ENCODE data around the gene CD1D. TPM values are rescaled to one million over a fixed set of nuclear protein-coding genes. Genes with fewer than 3 reads are reported as not detected.
"Not testable (repeated sequence)": the region's sequence is repeated elsewhere in the genome, so short reads cannot be mapped to it uniquely, and the experiment has no call there.

The CD1D gene
- total RNA-seq, 1 experiment from 2014 or later = not detected

GRCh38 chr1:158159597-158159996, 21.1 kb upstream of the CD1D start:
- H3K36me3 ChIP-seq = no peaks in the 10 kb centered on the region
- no peak overlapping the region for H3K4me3 ChIP-seq
- H3K9me3 ChIP-seq = no peaks in the 10 kb centered on the region
- DNase-seq = no peak
- H3K27me3 ChIP-seq = peaks cover 30% of the 10 kb centered on the region

GRCh38 chr1:158161446-158161845, 19.2 kb upstream of the CD1D start:
- DNase-seq = no peak
- H3K9me3 ChIP-seq = no peaks in the 10 kb centered on the region
- peaks cover 26% of the 10 kb centered on the region for H3K27me3 ChIP-seq
- no peak overlapping the region for H3K4me3 ChIP-seq
- H3K36me3 ChIP-seq = no peaks in the 10 kb centered on the region

DNA sequence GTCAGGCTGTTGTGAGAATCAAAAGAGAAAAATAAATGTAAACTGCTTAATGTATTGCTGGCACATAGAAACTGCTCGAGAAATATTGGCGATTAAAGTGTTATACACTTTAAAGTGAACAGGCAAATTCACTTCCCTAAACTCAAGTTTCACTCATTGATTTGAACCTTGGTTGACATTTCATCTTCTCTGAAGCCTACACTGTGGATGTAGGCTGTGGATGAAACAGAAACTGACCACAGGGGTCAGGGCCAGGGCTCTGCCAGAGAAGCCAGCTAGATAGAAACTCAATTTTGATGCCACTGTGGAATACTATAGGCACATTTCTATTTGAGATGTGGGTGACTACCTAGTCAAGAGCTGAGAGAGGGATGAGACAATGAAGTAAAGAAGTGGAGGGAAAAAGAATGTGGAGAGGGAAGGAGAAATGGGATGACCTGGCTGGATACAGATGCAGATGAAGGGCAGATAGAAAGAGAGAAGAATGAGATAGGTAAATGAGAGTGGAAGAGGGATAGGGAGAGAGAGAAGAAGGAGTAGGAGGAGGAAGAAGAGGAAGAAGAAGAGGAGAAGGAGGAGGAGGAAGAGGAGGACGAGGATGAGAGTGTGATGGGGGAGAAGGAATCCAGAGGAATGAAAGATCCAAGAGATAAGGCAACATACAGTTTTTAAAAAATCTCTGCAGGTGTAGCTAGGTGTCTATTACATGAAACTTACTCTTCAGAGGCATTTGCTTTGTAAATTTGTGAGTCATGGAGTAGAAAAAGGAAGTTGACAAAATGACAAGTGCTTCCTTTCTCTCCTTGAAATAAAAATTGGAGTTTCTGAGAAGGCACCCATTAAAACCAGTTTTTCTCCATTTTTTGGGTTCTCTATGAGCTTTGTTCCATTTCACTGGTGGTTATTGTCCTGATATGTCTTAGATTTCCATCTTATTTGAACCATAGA, 17.4 kb upstream of the CD1D start:
- Histone ChIP-seq H3K4me3 (no peak overlapping the region), H3K36me3 (no peaks in the 10 kb centered on the region), H3K9me3 (no peaks in the 10 kb centered on the region), H3K27me3 (peaks cover 26% of the 10 kb centered on the region)
- no peak for DNase-seq

DNA sequence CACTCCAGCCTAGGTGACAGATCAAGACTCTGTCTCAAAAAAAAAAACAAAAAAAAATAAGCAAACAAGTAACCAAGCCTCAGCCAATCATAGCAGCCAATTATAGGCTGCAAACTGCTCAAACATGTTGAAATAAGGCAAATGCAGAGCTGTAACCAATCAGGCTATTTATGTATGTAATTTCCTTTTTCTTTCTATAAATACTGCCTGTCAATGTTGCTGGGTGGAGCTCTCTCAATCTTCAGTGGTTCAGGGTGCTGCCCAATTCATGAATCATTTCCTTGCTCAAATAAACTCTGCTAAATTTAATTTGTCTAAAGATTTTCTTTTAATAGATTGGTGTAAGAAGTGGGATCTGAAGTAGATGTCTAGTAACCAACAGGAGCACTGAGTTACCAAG, 11.6 kb upstream of the CD1D start:
- Histone ChIP-seq H3K9me3 (peaks cover 4% of the 10 kb centered on the region), H3K4me3 (no peak overlapping the region), H3K36me3 (no peaks in the 10 kb centered on the region), H3K27me3 (peaks cover 10% of the 10 kb centered on the region)
- DNase-seq = no peak

GRCh38 chr1:158175915-158176314, 4.8 kb upstream of the CD1D start:
- not testable (repeated sequence) for DNase-seq, H3K9me3 ChIP-seq, H3K4me3 ChIP-seq, H3K36me3 ChIP-seq
- H3K27me3 ChIP-seq = peaks cover 34% of the 10 kb centered on the region

- H3K9me3 ChIP-seq = no peaks in the 10 kb centered on the region
- DNase-seq = no peak
- H3K4me3 ChIP-seq = no peak overlapping the region
- peaks cover 39% of the 10 kb centered on the region for H3K27me3 ChIP-seq
- no peaks in the 10 kb centered on the region for H3K36me3 ChIP-seq
Measured at GRCh38 chr1:158176399-158176798, 4.3 kb upstream of the CD1D start.

DNA sequence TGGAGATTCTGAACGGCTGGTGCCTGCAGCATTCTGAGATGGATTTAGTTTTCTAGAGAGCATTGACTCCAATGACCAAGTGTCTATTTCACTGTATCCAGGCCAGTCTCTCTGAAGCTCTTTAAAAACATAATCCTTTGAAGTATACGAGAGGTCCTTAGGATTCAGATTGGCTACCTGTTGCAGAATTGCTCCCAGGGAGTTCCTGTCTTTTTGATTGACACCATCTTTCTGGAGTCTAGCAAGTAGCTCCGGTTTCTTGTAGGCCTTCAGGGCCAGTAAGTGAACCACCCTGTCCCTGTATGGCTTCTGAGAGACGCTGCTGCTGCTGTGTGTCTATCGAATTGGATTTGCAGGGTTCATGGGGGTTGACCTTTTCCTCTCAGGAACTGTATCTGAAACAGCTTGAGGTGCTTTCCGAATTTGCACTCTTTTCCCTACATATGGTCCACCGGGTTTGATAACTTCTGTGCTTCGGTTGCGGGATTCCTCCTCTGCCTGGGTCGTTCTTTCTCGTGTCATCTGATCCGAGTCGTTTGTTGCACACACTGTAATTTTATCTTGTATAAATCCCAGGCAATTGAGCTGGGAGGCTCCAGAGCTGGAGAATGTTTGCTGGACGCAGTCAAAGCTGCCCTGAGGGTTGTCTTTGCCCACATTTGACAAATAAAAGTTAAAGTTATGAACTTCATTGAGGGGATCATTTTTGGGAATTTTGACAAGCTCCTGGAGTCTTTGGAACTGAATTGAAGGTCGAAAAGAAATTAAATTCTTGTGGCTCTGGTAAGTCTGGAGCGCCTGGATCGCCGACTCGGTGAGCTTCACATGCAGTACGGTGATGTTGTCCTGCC, 3.6 kb upstream of the CD1D start:
- Histone ChIP-seq H3K27me3 (peaks cover 46% of the 10 kb centered on the region), H3K4me3 (peak overlapping the region; percentile 36)
- not testable (repeated sequence) for H3K9me3 ChIP-seq, H3K36me3 ChIP-seq, DNase-seq

DNA sequence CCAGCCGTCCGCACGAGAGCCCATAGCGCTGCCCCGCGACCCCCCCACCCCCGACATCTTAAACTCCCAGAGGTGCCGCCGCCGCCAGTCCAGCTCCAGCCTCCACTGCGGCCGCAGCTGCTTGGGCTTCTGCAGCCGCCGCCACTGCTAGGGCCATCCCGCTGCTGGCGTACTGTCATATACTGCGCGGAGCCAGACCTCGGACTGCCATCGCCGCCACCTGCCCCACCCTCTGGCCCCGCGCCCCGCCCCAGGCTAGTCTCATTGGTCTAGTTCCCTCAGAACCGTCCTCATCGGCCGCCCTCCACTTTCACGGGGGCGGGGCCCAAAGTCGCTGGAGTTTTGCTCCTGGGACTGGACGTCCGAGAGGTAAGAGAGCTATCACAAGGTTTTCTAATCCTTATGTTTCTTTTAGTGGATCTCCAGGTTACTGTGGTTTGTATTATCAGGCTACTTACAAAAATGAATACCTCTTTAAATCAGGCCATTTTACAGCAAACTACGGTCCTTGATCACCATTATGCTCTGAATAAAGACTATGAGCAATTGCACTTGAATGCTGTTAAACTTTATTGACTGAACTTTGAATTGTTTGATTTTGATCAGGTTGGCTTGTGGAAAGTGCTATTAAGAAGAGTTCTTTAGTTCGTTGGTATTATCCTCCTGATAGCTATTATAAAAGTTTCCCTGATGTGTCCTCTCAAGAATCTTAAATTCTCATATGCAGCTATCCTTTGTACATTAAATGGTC, 2.8 kb upstream of the CD1D start:
- DNase-seq = peak; percentile 92
- no peaks in the 10 kb centered on the region for H3K36me3 ChIP-seq
- peaks cover 45% of the 10 kb centered on the region for H3K27me3 ChIP-seq
- no peaks in the 10 kb centered on the region for H3K9me3 ChIP-seq
- peak overlapping the region; percentile 36 for H3K4me3 ChIP-seq

DNA sequence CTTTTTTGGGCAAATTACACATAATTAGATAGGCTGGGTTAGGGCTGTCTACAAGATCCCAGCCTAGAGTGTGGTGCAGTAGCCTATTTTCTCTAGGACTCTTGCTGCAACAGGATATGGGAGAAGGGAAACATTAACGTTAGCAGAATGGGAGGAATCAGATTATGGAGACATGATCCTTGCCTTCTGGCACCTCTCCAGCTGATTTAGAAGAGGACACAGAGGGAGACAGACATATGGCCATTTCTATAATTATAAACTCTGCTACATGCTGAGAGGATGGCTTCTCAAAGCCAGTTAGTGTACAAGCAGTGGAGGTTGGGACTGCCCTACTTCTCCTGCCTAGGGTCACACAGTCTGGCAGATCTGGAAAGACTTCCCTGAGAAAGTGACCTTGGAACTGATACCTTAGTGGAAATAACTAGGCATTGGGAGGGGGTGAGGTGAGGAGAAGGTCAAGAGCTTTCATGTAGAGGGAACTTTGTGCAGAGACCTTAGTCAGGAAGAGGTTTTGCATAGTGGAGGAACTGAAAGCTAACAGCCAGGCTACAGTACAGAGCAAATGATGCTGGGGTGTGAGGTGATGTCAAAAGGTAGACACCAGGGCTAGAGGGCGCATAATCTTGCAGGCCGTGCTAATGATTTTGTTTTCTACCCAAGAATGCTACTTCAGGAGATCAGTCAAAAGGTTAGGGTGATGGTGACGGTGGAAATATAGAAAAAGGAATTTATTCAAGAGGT, 1.2 kb upstream of the CD1D start:
- H3K9me3 ChIP-seq = no peaks in the 10 kb centered on the region

DNA sequence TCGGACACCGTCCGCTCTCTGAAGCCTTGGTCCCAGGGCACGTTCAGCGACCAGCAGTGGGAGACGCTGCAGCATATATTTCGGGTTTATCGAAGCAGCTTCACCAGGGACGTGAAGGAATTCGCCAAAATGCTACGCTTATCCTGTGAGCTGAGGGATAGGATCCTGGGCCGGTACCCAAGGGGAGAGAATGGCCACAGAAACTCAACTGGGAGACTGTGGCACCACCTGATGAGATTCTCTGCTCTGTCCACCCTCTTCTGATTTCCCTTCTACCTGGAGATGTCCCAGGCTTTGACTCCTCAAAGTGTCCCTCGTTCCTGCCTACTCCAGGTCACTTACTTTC, 855 bp downstream of the CD1D start:
- DNase-seq = no peak
- Histone ChIP-seq H3K9me3 (no peaks in the 10 kb centered on the region), H3K4me3 (peak overlapping the region; percentile 43), H3K27me3 (peaks cover 45% of the 10 kb centered on the region), H3K36me3 (no peaks in the 10 kb centered on the region)

More for the DNA sequence above, 1.2 kb upstream of the CD1D start:
- Histone ChIP-seq H3K4me3 (no peak overlapping the region), H3K27me3 (peaks cover 45% of the 10 kb centered on the region), H3K36me3 (no peaks in the 10 kb centered on the region)
- DNase-seq = no peak

DNA sequence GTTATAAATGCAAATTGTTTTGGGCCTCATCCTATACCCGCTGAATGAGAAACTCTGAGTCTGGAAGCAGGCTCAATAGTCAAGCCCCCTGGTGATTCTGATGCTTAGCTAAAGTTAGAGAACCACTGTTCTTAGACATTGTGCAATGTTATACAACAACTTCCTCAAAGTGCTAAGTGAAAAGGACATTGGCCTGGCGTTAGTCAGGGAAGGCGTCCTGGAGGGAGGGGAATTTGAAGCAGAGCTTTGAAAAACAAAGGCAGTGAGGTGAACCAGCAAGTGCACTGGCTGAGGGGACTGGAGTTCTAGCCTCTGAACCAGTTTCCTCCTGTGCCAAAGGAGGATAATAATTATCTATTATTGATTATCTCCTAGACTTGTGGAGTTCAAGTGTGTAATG, 5.1 kb downstream of the CD1D start:
- Histone ChIP-seq H3K4me3 (no peak overlapping the region), H3K36me3 (no peaks in the 10 kb centered on the region), H3K9me3 (no peaks in the 10 kb centered on the region), H3K27me3 (peaks cover 19% of the 10 kb centered on the region)
- no peak for DNase-seq

GRCh38 chr1:158186180-158186579, 5.5 kb downstream of the CD1D start:
- H3K4me3 ChIP-seq = no peak overlapping the region
- peaks cover 18% of the 10 kb centered on the region for H3K27me3 ChIP-seq
- no peak for DNase-seq
- no peaks in the 10 kb centered on the region for H3K9me3 ChIP-seq
- H3K36me3 ChIP-seq = no peaks in the 10 kb centered on the region

DNA sequence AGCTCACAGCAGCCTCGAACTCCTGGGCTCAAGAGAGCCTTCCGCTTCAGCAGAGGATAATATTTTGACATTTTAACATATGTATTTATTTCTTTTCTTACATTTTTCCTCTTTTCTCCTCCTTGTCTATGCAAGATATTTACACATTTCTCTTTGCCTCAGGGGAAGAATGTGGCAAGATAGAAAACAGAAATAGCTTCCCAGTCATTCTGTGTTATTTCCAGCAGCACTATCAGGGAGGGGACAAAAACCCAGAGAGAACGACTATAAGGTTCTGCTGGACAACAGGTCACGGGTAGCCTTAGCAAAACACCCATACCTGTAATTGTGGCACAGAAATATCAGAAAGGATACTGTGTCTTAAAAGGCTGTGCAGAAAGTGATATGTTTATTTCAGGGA, 7.9 kb downstream of the CD1D start:
- no peak for DNase-seq
- no peaks in the 10 kb centered on the region for H3K36me3 ChIP-seq
- no peaks in the 10 kb centered on the region for H3K9me3 ChIP-seq
- peaks cover 11% of the 10 kb centered on the region for H3K27me3 ChIP-seq
- H3K4me3 ChIP-seq = no peak overlapping the region

- Histone ChIP-seq H3K4me3 (no peak overlapping the region), H3K36me3 (no peaks in the 10 kb centered on the region), H3K27me3 (peaks cover 14% of the 10 kb centered on the region), H3K9me3 (no peaks in the 10 kb centered on the region)
- no peak for DNase-seq
Measured at GRCh38 chr1:158189624-158190023, 8.9 kb downstream of the CD1D start.

- Histone ChIP-seq H3K36me3 (no peaks in the 10 kb centered on the region), H3K9me3 (no peaks in the 10 kb centered on the region), H3K27me3 (peaks cover 14% of the 10 kb centered on the region), H3K4me3 (no peak overlapping the region)
- DNase-seq = no peak
Measured at GRCh38 chr1:158191299-158191698, 10.6 kb downstream of the CD1D start.

GRCh38 chr1:158196461-158196860, 15.8 kb downstream of the CD1D start:
- no peak overlapping the region for H3K4me3 ChIP-seq
- H3K27me3 ChIP-seq = peaks cover 10% of the 10 kb centered on the region
- H3K36me3 ChIP-seq = no peaks in the 10 kb centered on the region
- H3K9me3 ChIP-seq = no peaks in the 10 kb centered on the region
- no peak for DNase-seq

All from MG63 (cell line).